GM12864 (cell line): ENCODE measurements around the gene NTMT1.

ENCODE experiments used
- DNase-seq: peaks from one replicate; pipeline ENCODE4 v3.0.0-alpha.2; 2011; ENCODE audit warnings: low read depth
- H3K4me3 ChIP-seq: 2 replicates; pipeline ENCODE4 v1.5.1; 2011; ENCODE audit warnings: mild to moderate bottlenecking, low read depth, low read length, control low read depth
- TF ChIP-seq, protein P1 (sequence below): IDR thresholded peaks from 2 replicates; pipeline ENCODE4 v1.5.1; 2011; ENCODE audit warnings: low read depth, mild to moderate bottlenecking, moderate library complexity, low read length, control low read depth, inconsistent platforms; ENCODE audit errors: missing control alignments

NTMT1 gene

DNA sequence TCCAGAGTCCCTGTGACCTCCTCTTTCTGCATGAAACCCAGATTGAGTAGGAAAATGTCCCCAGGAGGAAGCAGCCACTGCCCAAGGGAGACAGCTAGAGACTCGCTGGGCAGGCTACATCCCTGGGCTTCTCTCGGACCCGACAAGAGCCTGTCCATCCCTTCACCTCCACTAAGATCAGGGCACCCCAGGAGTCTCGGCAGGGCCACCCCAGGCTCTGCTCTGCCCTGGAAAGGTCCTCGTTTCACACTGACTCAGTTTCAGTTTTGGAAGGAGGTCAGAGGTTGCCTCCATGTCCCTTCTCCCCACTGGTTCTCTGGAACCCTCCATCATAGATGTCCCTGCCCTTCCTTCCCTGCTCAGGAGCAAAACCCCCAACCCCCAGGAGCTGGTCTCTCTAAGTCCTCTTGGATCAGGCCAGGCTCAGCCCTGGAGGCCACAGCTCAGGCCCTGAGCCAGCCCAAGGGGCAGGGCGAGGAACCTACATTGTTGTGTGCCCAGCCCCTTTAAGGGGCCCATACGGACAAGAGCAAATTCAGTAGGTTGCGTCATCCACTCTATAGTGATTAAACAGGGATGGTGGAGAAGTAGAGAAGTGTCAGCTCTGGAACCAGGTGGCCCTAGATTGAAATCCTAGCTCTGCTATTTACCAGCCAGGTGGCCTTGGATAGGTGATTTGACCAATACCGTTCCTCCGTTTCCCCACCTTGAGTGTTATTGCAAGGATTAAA, 42.5 kb upstream of the NTMT1 start:
- TF ChIP-seq, protein P1, sequence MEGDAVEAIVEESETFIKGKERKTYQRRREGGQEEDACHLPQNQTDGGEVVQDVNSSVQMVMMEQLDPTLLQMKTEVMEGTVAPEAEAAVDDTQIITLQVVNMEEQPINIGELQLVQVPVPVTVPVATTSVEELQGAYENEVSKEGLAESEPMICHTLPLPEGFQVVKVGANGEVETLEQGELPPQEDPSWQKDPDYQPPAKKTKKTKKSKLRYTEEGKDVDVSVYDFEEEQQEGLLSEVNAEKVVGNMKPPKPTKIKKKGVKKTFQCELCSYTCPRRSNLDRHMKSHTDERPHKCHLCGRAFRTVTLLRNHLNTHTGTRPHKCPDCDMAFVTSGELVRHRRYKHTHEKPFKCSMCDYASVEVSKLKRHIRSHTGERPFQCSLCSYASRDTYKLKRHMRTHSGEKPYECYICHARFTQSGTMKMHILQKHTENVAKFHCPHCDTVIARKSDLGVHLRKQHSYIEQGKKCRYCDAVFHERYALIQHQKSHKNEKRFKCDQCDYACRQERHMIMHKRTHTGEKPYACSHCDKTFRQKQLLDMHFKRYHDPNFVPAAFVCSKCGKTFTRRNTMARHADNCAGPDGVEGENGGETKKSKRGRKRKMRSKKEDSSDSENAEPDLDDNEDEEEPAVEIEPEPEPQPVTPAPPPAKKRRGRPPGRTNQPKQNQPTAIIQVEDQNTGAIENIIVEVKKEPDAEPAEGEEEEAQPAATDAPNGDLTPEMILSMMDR = no peak
- no peak overlapping the region for H3K4me3 ChIP-seq
- no peak for DNase-seq

DNA sequence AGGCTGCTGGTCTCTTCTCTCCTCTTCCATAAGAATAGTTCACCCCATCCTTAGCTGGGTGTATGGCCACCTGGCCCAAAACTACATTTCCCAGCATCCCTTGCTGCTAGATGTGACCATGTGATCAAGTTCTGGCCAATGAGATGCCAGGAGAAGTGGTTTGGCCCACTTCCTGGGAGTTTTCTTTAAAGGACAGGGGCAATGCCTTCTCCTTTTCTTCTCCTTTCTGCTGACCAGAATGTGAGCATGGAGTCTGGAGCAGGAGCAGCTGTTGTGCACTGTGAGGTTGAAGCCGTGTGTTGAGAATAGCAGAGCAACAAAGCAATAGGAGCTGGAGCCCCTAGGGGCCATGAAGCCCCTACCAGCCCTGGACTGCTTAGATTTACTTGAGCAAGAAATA, 41.8 kb upstream of the NTMT1 start:
- DNase-seq = peak; percentile 61

GRCh38 chr9:129585352-129585751, 40.6 kb upstream of the NTMT1 start:
- TF ChIP-seq, protein P1 = no peak

More for the DNA sequence above, 41.8 kb upstream of the NTMT1 start:
- H3K4me3 ChIP-seq = no peak overlapping the region
- TF ChIP-seq, protein P1 = no peak

DNA sequence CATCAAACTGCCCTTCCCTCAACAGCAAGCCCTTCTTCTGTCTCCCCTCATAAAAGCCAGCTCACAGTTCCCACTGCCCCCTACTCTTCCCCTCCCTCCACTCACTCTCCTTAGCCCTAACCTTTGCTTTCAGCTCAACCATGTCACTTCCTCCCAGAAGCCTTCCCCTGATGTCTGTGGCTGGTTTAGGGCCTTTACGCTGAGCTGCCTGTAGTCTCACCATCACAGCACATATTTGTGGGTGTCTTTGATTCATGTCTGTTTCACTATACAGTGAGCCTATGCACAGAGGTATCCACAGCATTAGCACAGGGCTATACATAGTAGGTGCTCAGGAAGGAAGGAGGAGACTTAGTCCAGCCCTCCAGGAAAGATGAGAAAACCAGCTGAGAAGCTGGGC, 39.7 kb upstream of the NTMT1 start:
- TF ChIP-seq, protein P1 = no peak
- H3K4me3 ChIP-seq = no peak overlapping the region
- DNase-seq = no peak

More at GRCh38 chr9:129585352-129585751, 40.6 kb upstream of the NTMT1 start:
- no peak overlapping the region for H3K4me3 ChIP-seq
- DNase-seq = no peak

- TF ChIP-seq, protein P1 = no peak
- no peak for DNase-seq
- H3K4me3 ChIP-seq = no peak overlapping the region
Observed at GRCh38 chr9:129586685-129587084, 39.3 kb upstream of the NTMT1 start.

DNA sequence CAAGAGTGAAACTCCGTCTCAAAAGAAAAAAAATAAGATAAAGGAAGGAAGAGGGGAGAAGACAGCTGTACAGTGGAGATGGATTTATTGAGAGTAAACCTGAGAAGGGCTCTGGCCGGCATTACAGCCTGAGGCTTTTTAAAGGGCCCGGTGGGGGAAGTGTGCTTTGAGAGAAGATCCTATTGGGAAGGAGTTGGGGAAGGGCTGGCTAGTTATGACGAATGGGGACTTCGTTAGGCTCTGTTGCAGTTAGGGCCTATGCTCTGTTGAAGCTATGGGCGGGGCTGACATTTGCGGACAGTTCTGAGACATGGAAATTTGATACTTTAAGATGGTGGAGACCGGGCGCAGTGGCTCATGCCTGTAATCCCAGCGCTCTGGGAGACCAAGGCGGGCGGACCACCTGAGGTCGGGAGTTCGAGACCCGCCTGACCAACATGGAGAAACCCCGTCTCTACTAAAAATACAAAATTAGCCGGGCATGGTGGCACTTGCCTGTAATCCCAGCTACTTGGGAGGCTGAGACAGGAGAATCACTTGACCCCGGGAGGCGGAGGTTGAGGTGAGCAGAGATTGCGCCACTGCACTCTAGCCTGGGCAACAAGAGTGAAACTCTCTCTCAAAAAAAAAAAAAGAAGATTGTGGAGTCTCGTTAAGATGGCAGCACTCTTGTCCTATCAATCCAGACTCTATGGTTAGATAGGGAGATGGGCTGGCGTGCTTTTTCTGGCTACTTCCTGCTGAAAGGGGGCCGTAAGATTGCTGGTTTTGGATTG, 38.3 kb upstream of the NTMT1 start:
- no peak overlapping the region for H3K4me3 ChIP-seq
- TF ChIP-seq, protein P1 = no peak
- no peak for DNase-seq
